Mononuclear cell (primary cell): ENCODE results near the gene KRTAP6-3. TPM values are rescaled to one million over a fixed set of nuclear protein-coding genes. Genes with fewer than 3 reads are reported as not detected.
A peak's percentile ranks its signal among the peaks of the same experiment; 100 is the strongest.

Experiments used
- H3K27me3 ChIP-seq: 2 replicates; pipeline ENCODE4 v1.6.0; 2011; ENCODE audit warnings: low read length, control low read depth; ENCODE audit not compliant: insufficient read depth
- H3K4me1 ChIP-seq: 2 replicates; pipeline ENCODE4 v1.5.1; 2011; ENCODE audit warnings: mild to moderate bottlenecking, low read length, control low read depth; ENCODE audit not compliant: insufficient read depth
- H3K4me3 ChIP-seq: 2 replicates; pipeline ENCODE4 v1.5.1; 2011; ENCODE audit warnings: mild to moderate bottlenecking, low read length, moderate library complexity
- H3K9me3 ChIP-seq: 2 replicates; pipeline ENCODE4 v1.5.1; 2011; ENCODE audit warnings: low read depth, mild to moderate bottlenecking, control low read depth, low read length
- total RNA-seq: library from RNA; depleted of rRNA; stranded (reverse); fragments of >200 nt; gene quantifications from one replicate; pipeline ENCODE4 v1.2.3, GENCODE V29; 2012

Gene KRTAP6-3
- total RNA-seq, 1 donor = not detected

- Histone ChIP-seq H3K4me1 (no peaks in the 10 kb centered on the region), H3K4me3 (no peak overlapping the region), H3K27me3 (no peaks in the 10 kb centered on the region), H3K9me3 (no peaks in the 10 kb centered on the region)
These were observed 19.9 kb downstream of the KRTAP6-3 start for GRCh38 chr21:30612132-30612531.

GRCh38 chr21:30613836-30614235 is 21.6 kb downstream of the KRTAP6-3 start, which contains the start of gene KRTAP6-1:
KRTAP6-1 (minus strand) TSS chr21:30613930; CDS start chr21:30613904, 26 bp downstream.
- no peaks in the 10 kb centered on the region for H3K4me1 ChIP-seq
- no peaks in the 10 kb centered on the region for H3K27me3 ChIP-seq
- no peaks in the 10 kb centered on the region for H3K9me3 ChIP-seq
- H3K4me3 ChIP-seq = no peak within 1 kb of the TSS

DNA sequence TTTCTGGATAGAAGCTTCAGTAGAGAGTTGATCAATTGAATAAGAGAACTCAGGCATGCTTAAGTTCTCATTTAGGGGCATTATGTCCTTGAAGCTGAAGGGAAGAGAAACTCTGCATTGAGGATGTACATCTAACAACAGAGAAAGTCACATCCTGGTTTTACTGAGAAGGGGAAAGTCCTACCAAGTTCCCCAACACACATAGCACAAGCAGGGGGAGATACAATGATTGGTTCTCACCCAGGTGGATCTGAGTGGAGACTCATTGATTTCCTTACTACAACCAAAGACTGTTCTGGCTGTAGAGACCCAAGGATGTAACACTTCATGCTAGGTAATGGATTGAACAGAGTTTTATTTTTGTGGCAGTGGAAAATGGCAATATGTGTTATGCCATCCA is 23.0 kb downstream of the KRTAP6-3 start:
- Histone ChIP-seq H3K4me1 (no peaks in the 10 kb centered on the region), H3K9me3 (no peaks in the 10 kb centered on the region), H3K4me3 (no peak overlapping the region), H3K27me3 (no peaks in the 10 kb centered on the region)

DNA sequence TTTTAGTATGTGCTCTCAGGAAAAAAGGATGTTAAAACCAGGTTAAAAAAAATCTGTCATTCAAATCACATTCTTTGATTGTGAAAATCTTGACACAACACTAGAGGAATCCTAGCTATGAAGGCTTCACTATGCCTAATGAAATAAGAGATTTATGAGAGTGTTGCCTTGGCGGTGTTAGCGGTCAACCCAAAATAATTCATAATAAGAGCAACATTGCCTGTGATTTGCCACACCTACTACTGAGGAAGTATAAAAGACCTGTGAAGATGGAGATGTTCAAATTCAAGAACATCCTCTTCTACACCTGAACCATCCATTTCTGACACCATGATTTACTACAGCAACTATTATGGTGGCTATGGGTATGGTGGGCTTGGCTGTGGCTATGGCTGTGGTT is 23.9 kb downstream of the KRTAP6-3 start, which contains the start of gene KRTAP20-1:
Gene KRTAP20-1 (plus strand): TSS at position 301 of the 400 bp plus-strand sequence. CDS start 30 bp downstream, at position 331.
- Histone ChIP-seq H3K9me3 (no peaks in the 10 kb centered on the region), H3K4me3 (no peak within 1 kb of the TSS), H3K27me3 (no peaks in the 10 kb centered on the region), H3K4me1 (no peaks in the 10 kb centered on the region)

DNA sequence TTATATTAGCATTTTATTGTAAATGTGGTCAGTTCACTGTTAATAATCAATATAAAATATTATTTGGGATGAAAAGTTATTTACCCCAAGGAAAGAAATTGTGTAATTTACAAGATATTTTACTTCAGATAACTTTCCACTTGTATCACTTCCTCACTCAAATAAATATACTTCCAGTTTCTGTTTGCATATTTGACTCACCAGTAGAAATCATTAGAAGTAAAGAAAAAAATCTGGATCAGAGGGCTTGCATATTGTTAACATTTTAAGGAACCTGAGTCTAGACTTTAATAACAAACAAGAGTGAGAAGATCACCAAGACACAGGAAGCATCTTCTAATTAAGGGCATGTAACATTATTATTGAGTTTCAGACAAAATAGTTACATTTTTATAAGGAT is 27.8 kb downstream of the KRTAP6-3 start:
- no peak overlapping the region for H3K4me3 ChIP-seq
- no peaks in the 10 kb centered on the region for H3K9me3 ChIP-seq
- H3K27me3 ChIP-seq = no peaks in the 10 kb centered on the region
- H3K4me1 ChIP-seq = no peaks in the 10 kb centered on the region

DNA sequence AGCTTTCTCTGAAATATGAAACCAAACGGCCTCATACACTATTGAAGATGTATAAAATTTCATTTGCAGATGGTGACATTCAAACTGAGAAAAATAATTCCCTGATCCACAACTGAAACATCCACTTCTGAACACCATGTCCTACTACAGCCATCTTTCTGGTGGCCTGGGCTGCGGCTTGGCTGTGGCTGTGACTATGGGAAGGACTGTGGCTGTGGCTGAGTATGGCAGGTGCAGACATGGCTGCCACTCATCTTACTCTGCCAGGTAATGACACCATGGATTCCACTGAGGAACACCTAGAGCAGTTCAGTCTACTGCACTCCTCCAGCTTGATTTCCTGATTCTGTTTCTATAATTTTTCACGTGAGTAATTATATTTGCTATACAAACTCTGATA is 28.3 kb downstream of the KRTAP6-3 start, which contains the start of gene KRTAP20-4:
Gene KRTAP20-4 (plus strand): TSS at position 106 of the 400 bp plus-strand sequence.
- Histone ChIP-seq H3K27me3 (no peaks in the 10 kb centered on the region), H3K9me3 (no peaks in the 10 kb centered on the region), H3K4me1 (no peaks in the 10 kb centered on the region), H3K4me3 (no peak within 1 kb of the TSS)

DNA sequence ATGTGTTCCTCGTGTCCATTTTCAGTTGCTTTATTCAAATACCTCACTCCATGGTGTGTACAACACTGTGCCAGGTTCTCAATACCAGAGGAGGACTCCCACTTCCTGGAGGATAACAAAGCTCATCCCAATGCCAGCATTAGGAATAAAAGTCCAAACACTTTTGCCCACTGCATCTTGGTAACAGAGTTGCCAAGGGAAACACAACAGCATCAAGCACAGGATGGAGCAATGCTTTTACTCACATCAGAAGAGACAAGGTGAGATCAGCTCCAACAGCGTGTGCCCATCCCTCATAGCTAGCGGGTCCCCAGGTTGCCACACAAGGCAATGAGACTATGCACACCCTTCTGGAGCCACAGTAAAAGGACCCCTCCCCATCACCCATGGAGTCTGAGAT is 31.1 kb downstream of the KRTAP6-3 start:
- H3K9me3 ChIP-seq = no peaks in the 10 kb centered on the region
- H3K4me1 ChIP-seq = no peaks in the 10 kb centered on the region
- no peaks in the 10 kb centered on the region for H3K27me3 ChIP-seq
- H3K4me3 ChIP-seq = no peak overlapping the region

GRCh38 chr21:30625449-30626165 is 33.4 kb downstream of the KRTAP6-3 start:
- Histone ChIP-seq H3K9me3 (no peaks in the 10 kb centered on the region), H3K4me1 (no peaks in the 10 kb centered on the region), H3K27me3 (no peaks in the 10 kb centered on the region), H3K4me3 (no peak overlapping the region)

GRCh38 chr21:30628109-30628508 is 35.9 kb downstream of the KRTAP6-3 start:
- Histone ChIP-seq H3K9me3 (no peaks in the 10 kb centered on the region), H3K4me1 (no peaks in the 10 kb centered on the region), H3K27me3 (no peaks in the 10 kb centered on the region), H3K4me3 (no peak overlapping the region)

- H3K4me1 ChIP-seq = no peaks in the 10 kb centered on the region
- peaks cover under 1% of the 10 kb centered on the region for H3K9me3 ChIP-seq
- no peaks in the 10 kb centered on the region for H3K27me3 ChIP-seq
- H3K4me3 ChIP-seq = no peak overlapping the region
These were observed 37.0 kb downstream of the KRTAP6-3 start for GRCh38 chr21:30629200-30629599.

- Histone ChIP-seq H3K27me3 (no peaks in the 10 kb centered on the region), H3K4me1 (no peaks in the 10 kb centered on the region), H3K9me3 (peaks cover 5% of the 10 kb centered on the region), H3K4me3 (peak within 1 kb of the TSS; percentile 6)
These were observed 42.7 kb downstream of the KRTAP6-3 start, which contains the start of gene KRTAP20-2 for GRCh38 chr21:30634906-30635305. KRTAP20-2 (plus strand) TSS chr21:30635206; CDS start chr21:30635264, 58 bp downstream.

DNA sequence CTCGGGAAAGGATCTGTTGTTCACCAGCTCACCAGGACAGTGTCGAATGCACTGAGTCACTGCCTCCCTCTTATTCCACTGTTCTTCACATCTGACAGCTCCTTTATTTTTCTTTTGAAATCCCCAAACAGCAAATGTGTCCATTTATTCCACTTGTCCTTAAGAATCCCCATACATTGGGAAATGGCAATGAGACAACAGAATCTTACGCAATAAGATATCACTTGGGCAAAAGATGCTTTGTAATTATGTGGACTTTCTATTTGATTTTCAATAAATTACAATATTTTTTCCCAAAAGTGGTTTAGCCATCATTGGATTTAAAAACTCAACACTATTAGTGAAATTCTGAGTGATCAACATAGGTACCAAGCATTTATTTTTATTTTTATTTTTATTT is 46.4 kb downstream of the KRTAP6-3 start:
- H3K27me3 ChIP-seq = no peaks in the 10 kb centered on the region

DNA sequence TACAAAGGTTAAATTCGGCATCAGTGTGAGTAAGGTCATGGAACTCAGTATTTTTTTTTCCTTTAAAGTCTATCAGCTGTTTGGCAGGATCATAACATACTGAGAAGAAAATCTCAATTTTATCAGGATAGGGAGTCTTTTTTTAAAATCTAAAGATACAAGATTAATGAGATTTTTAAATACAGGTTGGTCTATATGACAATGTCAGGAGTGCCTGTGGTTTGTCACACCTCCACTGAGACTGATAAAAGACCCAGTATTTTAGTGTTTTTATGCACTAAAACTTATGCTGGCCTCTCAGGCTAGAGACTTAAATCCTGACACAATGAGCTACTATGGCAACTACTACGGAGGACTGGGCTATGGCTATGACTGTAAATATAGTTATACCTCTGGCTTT is 50.3 kb downstream of the KRTAP6-3 start, which contains the start of gene KRTAP20-3:
Gene KRTAP20-3 (plus strand): TSS at position 301 of the 400 bp plus-strand sequence.
- H3K27me3 ChIP-seq = no peaks in the 10 kb centered on the region
- no peak within 1 kb of the TSS for H3K4me3 ChIP-seq

More for the DNA sequence above, 46.4 kb downstream of the KRTAP6-3 start:
- no peak overlapping the region for H3K4me3 ChIP-seq
- no peaks in the 10 kb centered on the region for H3K4me1 ChIP-seq
- H3K9me3 ChIP-seq = peaks cover 5% of the 10 kb centered on the region

More for the DNA sequence above, 50.3 kb downstream of the KRTAP6-3 start, which contains the start of gene KRTAP20-3:
- Histone ChIP-seq H3K9me3 (no peaks in the 10 kb centered on the region), H3K4me1 (no peaks in the 10 kb centered on the region)
